ENCODE results near the gene TANGO6.

GRCh38 chr16:69077251-69077650 lies 233.9 kb downstream of the TANGO6 start:
- TF ChIP-seq CTCF (IDR thresholded peaks at IDR 0.05; ENCODE audit: low read length), result no peak
- TF ChIP-seq EZH2phosphoT487 (IDR thresholded peaks at IDR 0.05; ENCODE audit: low read length), result no peak

Measured in MM.1S (cell line).